ENCODE results near the gene SYNM.

Gene SYNM

DNA sequence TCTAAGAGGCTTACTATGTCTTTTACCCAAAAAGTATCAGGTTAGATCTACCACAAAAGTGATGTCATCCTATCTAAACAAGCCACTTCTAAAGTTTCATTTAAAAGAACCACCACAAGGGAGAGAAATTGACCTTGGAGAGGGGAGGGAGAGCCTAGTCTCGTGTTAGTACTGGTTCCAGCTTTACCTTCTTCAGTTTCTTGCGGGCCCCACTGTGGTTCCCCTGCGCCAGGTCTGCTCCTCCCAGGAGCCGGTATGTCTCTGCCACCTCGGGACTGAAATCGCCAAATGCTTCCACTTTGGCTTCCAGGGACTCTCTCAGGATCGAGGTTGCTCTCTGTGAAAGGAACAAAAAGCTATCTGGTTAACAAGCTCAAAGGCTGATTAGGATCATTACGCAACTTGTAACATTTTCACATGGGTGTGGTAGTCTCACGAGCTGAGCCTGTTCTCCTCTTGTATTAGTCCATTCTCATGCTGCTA is 51.1 kb downstream of the SYNM start:
- in situ Hi-C loops (cut with MboI; ENCODE audit: low pct_unique_long_range_greater_than_20kb, low sequenced_read_pairs): no loop called here
- no peak for DNase-seq

DNA sequence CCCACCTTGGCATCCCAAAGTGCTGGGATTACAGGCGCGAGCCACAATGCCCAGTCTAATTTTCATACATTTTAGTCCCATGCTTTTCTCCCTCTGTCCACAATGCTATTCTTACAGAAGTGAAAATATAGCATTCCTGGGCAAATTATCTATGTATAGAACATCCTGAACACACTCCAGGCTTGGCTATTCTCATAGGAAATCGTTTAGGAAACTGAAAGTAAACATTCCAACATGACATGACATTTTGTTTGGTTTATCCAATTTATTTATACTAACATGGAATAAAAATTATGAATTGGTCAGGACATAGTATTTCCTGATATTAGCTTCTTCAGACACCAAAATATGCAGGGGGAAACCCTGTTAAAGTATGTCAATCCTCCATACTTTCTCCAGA is 52.6 kb downstream of the SYNM start:
- no peak for DNase-seq
- in situ Hi-C loops (cut with MboI; ENCODE audit: low pct_unique_long_range_greater_than_20kb, low sequenced_read_pairs): no loop called here

DNA sequence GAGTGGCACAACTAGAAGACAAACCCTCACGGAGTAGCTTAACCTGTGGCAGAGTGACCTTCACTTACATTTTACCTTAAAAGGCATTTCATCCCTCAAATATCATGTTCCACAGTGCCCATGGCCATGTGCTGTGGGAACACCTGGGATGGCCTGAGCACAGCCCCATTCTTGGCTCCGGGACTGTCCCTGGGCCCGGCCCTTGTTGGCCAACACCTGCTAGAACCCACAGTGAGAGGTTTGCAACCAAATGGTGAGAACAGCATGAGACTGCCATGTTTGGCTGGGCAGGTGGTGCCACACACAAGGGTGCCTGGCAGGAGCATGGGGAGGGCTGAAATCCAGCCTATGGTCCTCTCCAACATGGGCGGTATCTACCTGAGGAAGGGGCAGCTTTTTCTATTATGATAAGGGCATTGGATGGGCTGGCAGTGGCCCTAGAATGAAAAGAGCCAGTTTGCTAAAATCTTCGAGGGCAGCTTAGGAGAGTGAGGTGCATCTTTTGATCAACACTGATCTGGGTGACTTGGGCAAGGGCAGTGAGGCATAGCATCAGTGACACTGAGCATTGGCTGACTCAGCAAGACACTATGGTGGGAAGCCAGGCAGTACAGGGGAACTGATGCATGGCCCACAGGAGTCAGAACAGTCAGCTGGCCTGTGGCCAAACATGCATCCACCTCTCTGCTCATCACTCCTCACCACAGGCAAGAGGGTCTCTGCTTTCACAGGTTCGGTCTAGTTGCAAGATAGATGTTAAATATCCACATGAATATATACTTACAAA is 53.9 kb downstream of the SYNM start:
- DNase-seq: no peak
- in situ Hi-C loops (cut with MboI; ENCODE audit: low pct_unique_long_range_greater_than_20kb, low sequenced_read_pairs): no loop called here

DNA sequence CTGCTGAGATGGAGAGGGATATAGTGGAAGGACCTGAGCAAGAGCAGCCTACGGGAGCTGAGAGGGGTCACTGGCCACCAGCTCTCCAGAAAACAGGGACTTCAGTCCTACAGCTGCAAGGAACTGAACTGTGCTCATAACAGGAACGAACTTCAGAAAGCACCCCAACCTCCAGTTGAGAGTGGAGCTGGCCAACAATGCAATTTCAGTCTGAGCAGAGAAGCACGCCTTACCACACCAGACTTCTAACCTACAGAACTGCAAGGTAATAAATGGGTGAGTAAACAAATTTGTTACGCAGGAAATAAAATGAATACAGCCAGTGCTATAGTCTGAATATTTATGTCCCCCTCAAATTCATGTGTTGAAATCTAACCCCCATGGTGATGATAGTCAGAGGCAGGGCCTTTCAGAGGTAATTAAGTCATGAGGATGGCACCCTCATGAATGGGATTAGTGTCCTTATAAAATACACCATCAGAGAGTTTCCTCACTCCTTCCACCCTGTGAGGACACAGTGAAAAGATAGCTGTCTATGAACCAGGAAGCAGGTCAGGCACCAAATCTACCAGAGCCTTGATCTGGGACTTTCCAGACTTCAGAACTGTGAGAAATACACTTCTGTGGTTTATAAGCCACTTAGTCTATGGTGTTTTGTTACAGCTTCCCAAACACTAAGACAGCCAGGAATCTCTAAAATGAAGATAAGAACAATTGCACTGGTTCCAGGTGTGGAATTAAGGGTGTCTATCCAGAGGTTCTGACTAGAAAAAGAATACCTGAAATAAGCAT is 58.6 kb downstream of the SYNM start:
- in situ Hi-C loops (cut with MboI; ENCODE audit: low pct_unique_long_range_greater_than_20kb, low sequenced_read_pairs): no loop called here

DNA sequence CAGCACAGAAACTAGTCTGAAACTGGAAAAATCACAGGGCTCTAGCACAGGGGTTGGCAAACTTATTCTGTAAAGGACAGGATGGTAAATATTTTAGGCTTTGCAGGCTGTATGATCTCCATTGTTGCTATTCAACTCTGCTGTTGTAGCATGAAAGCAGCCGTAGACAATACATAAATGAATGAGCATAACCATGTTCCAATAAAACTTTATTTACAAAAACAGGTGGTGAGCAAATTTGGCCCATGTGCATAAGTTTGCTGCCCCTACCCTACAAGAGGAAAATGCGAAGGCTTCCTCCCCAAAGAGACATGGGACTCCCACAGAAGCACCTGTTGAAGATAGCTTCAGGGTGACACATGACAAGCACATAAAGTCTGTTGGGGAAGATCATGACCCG is 59.2 kb downstream of the SYNM start:
- DNase-seq: no peak
- in situ Hi-C loops (cut with MboI; ENCODE audit: low pct_unique_long_range_greater_than_20kb, low sequenced_read_pairs): no loop called here

More for the DNA sequence above, 58.6 kb downstream of the SYNM start:
- no peak for DNase-seq

DNA sequence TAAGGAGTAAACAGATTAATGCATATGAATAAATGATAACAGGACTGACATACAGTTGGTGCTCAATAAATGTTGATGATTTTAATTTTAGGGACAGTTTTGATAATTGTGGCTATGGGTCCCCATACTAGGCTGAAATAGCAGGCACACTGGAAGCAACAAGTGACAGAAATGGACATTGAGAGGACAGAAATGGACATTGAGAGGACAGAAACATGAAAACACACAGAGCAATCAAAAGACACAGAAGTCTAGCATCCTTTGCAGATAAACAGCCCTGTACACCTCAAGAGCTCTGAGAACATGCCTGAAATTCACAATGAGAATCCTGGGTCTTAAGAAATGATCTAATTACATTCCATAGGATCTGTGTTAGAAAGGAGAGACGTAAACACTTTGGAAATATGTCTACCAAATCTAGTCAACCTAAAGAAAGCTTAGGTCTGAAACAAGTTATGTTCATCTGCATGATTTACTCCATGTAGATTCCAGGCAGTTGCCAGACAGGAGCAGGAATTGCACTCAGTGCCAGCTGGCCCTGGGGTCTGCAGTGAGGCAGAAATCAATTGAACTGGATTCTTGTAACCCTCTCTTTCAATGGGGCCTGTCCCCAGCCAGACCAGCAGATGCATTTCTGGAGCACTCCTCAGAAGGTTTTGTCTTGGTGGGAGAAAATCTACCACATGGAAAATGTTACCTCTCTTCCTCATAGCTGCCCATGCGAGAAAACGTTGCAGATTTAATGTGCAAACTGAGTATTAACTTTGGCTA is 60.3 kb downstream of the SYNM start:
- no peak for DNase-seq
- in situ Hi-C loops (cut with MboI; ENCODE audit: low pct_unique_long_range_greater_than_20kb, low sequenced_read_pairs): no loop called here

DNA sequence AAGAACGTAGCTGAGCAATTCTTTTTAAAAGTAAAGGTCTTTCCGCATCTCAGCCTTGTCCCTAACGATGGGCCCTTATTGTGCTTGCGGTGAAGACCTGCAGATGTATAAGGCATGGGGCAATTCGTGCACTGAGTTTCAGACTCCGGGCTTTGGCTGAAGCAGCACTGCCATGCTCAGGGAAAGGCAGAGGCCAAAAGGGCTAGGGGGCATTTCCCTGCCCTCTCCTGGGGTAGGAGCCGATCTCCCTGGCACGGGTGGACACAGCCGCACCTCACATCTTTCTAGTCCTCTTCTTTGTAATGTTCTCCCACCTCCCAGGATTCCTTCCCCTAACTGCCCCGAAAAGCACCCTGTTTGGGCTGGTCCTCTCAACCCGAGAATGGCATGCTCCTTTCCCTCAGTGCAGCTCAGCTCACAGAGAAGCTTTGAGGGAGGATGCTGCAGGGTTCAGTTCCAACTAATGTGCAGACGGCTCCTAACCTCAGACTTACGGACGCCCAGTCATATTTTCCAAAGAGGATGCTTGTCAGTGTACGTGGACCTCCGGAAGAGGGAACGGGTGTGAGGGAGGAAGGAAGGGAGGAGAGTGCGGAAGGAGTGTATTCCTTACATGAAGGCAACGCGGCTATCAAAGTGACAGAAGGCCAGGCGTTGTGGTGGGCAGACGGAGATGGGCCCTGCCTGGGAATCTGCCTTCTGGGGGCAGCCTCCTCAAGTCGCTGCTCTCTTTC is 61.2 kb downstream of the SYNM start:
- in situ Hi-C loops (cut with MboI; ENCODE audit: low pct_unique_long_range_greater_than_20kb, low sequenced_read_pairs): no loop called here
- DNase-seq: no peak

DNA sequence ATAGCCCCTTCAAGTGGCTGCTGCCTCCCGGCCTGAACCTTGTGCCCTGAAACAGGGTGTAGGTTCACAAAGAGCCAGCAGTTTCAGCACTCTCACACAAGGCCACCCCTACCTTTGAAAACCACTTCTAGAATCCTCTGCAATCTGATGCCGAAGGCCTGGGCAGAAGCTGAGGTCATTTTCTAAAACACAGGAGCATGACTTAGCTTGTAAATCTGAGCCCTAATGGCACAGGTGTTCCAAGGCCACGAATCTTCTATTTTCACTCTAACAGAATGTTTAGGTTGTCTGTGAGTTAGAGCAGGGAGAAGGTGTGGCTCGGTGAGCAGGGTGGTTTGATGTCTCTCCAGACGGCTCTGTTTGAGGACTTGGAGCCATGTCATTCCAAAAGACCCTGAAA is 62.3 kb downstream of the SYNM start:
- in situ Hi-C loops (cut with MboI; ENCODE audit: low pct_unique_long_range_greater_than_20kb, low sequenced_read_pairs): no loop called here
- no peak for DNase-seq

DNA sequence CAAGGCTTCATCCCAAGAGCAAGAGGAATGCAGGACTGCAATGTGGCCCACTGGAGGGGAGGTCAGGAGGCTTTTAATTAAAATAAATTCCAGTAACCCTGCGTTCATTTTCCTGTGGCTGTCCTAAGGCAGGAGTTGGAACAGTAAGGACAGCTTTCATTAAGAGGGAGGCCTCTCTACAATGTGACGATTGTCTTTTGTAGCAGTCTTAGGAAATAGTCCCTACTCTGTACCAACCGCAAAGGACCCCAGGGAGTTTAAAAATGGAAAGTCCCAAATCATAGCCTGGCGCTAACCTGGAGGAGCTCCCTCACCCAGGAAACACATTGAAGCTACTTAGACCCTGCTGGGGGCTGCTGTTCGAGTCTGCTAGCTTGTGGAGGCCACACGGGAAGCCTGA is 62.8 kb downstream of the SYNM start:
- in situ Hi-C loops (cut with MboI; ENCODE audit: low pct_unique_long_range_greater_than_20kb, low sequenced_read_pairs): no loop called here
- DNase-seq: no peak

DNA sequence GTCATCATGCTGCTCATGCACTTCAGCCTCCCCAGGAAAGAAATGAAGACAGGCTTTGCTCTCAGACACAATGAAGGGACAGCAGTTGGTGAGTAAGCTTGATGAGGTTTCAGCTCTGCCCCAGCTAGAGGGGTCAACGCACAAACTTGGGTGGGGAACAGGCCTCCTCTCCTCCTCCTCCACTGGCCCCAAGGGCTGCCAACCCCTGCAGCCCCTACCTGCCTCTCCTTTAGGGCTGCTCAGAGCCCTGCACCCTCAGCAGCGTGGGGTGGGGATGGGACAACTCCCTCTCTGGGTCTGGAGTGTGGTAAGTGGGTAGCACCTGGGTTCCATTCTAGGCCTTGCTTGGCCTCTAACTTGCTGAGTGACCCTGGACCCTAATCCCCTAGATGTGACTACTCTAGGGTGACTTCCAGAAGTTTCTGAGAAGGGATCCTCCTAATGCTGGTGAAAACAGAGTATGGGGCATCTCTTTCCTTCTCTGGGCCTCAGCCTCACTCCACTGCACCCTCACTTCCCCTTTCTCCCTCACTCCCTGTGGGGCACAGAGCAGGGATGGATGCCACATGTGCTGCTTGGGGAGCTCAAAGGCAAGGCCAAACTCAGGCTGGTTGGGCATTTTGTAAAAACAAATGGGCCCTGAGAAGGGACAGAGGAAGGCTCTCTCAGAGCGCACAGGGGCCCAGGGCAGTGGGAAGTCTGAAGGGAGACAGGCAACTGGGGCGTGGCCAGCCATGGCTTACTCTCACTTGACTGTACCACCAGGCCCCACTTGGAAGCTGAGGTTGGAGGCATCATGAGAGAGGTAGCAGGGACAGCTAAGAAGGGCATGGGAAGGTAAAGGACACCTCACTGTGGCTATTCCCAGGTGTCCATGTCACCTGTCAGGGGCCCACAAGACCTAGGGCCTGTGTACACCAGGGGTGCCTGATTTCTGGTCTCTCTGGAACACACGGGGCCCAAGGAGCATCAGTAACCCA is 64.0 kb downstream of the SYNM start:
- DNase-seq: peak; percentile 3
- in situ Hi-C loops (cut with MboI; ENCODE audit: low pct_unique_long_range_greater_than_20kb, low sequenced_read_pairs): no loop called here

DNA sequence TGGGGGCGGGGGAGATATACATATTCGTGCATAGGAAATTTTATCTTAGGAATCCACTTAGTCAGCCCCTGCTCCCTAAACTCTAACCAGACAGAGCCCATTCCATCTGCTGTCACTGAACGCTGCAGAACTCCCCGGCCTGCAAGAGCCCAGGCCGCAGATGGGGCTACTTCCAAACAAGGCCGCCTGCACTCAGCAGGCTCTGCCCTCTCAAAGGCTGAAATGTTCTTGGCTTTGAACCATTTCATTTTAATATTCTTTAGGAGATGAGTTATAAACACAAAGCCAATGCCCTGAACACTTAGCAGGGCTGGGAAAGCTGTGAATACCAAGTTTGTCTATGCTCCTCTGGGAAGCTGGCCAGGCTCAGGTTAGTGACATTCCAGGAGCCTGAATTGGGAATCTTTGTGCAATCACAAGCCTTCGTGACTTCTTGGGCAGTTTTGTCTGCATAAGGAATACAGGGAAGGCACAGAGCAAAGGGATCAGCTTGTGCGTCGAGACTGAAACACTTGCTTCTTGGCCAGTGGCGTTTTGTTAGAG is 65.0 kb downstream of the SYNM start:
- no peak for DNase-seq
- in situ Hi-C loops (cut with MboI; ENCODE audit: low pct_unique_long_range_greater_than_20kb, low sequenced_read_pairs): no loop called here

DNA sequence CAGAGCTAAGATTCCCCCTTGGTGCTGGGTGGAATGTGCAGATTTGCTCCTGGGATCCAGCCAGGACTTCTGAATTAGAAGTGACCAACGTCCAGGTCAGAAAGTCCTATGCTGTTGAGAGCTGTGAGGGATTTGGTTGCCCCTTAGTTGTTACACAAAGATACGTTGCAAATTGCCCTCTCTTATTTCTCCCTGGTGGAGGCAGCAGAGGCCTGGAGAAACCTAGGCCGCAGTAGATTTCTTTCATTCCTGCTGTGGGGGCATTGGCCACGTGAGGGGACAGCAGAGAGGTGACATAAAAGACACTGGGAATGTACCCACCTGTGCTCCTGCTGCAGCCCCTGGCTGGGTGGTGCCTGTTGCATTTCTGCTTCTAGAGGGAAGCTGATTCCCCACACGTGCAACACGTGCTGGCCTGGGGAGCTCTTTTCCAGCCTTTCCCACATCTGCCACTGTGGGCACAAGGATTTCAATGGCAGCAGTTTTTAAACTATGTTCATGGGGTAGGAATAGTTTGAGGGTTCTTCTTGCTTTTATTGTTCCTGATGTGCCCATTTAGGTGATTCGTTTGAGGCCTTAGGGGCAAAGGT is 65.7 kb downstream of the SYNM start:
- in situ Hi-C loops (cut with MboI; ENCODE audit: low pct_unique_long_range_greater_than_20kb, low sequenced_read_pairs): no loop called here
- DNase-seq: no peak

DNA sequence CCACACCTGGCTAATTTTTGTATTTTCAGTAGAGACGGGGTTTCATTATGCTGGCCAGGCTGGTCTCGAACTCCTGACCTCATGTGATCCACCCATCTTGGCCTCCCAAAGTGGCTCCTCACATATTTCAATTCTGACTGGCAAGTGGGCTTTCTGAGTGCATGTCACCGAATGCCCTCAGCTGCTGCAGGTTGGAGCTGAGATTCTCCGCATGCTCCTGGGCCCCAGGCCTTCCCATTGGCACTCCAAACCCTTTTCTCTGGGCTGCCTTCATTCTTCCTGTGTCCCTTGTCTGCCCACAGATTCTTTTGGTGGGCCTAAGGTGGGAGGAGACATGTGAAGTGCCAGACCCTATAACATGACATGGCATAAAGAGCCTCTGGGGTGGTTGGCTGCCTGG is 67.3 kb downstream of the SYNM start:
- in situ Hi-C loops (cut with MboI; ENCODE audit: low pct_unique_long_range_greater_than_20kb, low sequenced_read_pairs): no loop called here
- DNase-seq: no peak

DNA sequence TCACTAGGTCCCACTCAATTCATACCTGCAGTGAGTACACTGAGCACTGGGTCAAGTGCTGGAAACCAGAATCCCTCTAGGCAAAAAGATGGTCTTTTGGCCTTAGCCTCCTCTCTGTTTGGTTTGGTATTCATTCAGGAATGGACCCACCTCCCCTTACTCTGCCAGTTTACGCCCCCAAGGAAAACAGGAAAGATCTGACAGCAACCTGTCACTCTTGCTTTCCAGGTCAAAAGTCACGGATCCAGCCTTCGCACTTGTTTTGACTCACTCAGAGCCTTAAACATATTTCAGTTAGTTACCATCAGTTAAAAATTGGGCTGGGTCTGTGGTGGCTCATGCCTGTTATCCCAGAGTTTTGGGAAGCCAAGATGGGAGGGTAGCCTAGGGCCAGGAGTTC is 68.1 kb downstream of the SYNM start:
- in situ Hi-C loops (cut with MboI; ENCODE audit: low pct_unique_long_range_greater_than_20kb, low sequenced_read_pairs): no loop called here
- no peak for DNase-seq

DNA sequence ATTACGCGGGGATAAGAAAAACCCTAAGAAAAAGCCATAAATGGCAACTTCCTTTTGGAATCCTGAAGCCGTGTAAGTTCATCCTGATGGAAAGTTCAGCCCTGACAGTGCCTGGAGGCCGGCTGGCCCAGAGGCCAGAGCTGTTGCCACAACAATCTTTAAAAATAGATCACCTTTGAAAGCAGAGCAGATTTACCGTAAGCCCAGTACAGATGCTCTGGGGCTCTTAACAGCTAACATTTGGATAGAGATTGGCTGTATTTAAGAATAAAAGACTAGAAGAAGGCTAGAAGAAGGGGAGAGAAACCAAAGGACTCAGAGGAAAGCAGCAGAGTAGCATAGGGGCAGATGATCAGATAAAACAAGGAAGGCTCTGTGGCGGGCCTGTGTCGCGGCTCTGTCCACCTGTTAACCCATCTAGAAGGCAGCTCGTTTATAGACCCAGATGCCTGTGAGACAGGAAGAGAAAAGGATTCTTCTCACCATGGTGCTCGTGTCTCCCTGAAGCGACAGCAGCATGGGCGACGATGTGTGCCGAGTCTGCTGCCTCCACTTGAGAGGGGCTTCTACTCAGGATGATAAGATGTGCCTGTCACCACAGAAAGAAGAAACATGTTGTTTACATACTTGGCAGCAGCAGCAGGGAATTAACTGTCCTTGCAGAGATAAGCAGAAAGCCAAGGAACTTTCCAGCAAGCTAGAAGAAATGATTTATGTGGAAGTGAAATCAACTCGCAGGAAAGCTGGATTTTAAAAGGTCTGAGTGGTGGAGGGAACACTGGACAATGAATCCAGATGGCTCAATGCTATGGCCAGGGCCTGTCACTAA is 69.9 kb downstream of the SYNM start:
- in situ Hi-C loops (cut with MboI; ENCODE audit: low pct_unique_long_range_greater_than_20kb, low sequenced_read_pairs): no loop called here
- no peak for DNase-seq

DNA sequence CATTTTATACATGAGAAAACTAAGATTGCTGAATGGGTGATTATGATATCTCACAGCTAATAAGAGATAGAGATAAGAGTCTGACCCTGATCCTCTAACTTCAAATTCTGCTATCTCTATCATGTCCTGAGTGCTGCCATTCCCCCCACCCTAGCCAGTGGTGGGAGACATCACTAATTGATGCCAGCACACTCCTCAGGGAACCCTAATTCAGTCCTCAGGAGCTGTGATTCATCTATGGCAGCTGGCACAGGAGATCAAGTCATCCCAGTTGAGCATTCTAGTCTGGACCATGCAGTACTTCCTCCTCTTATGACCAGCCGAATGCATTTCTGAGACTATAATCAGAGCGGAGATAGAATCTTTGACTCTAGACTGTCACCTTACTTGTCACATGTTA is 71.9 kb downstream of the SYNM start:
- in situ Hi-C loops (cut with MboI; ENCODE audit: low pct_unique_long_range_greater_than_20kb, low sequenced_read_pairs): no loop called here
- no peak for DNase-seq

DNA sequence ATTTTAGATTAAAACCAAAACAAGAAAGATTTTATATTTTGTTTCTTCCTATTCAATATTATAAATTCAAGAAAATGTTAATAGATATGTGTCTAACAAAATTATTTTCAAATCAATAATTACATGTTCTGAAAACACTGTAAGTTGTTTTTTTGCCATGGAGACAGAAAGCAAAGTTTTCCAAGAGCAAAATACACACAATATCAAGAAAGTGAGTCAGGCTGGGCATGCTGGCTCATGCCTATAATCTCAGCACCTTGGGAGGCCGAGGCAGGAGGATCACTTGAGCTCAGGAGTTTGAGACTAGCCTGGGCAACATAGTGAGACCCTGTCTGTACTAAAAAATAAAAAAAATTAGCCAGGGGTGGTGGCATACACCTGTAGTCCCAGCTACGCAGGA is 72.8 kb downstream of the SYNM start:
- in situ Hi-C loops (cut with MboI; ENCODE audit: low pct_unique_long_range_greater_than_20kb, low sequenced_read_pairs): no loop called here
- DNase-seq: no peak
